GM12878 (cell line): ENCODE data around the gene SRRD. TPM values are rescaled to one million over a fixed set of nuclear protein-coding genes. Genes with fewer than 3 reads are reported as not detected.

Experiments
- BMI1 ChIP-seq: fragments of 450-650 bp; IDR thresholded peaks from 2 replicates; pipeline ENCODE4 v1.6.1; 2016; ENCODE audit warnings: mild to moderate bottlenecking, moderate library complexity, borderline replicate concordance
- E2F4 ChIP-seq: IDR thresholded peaks from 2 replicates; pipeline ENCODE4 v1.6.1; 2012; ENCODE audit warnings: low read depth, low read length, improper control_type of control experiment
- EZH2 ChIP-seq: IDR thresholded peaks from 2 replicates; pipeline ENCODE4 v1.6.1; 2012; ENCODE audit warnings: low read depth, mild to moderate bottlenecking, control low read depth, inconsistent platforms, low read length, borderline replicate concordance; ENCODE audit not compliant: control insufficient read depth
- IKZF2 ChIP-seq, 2 experiments: fragments of 450-650 bp; IDR thresholded peaks; 2 replicates each; pipeline ENCODE4 v1.6.1; 2017; ENCODE audit warnings: mild to moderate bottlenecking in 2 of 2, moderate library complexity in 2 of 2
- IRF3 ChIP-seq: fragments of 450-650 bp; IDR thresholded peaks from 2 replicates; pipeline ENCODE4 v1.6.1; 2014; ENCODE audit warnings: mild to moderate bottlenecking
- IRF5 ChIP-seq: fragments of 450-650 bp; IDR thresholded peaks from 2 replicates; pipeline ENCODE4 v1.6.1; 2017; ENCODE audit warnings: borderline replicate concordance
- KAT2A ChIP-seq: conservative IDR thresholded peaks from 2 replicates; pipeline ENCODE4 v1.6.1; 2011; ENCODE audit warnings: low read depth, low read length; ENCODE audit not compliant: control insufficient read depth
- NR2C2 ChIP-seq: IDR thresholded peaks from 2 replicates; pipeline ENCODE4 v1.6.1; 2011; ENCODE audit warnings: borderline replicate concordance, low read depth; ENCODE audit not compliant: control insufficient read depth, insufficient read length
- PML ChIP-seq: IDR thresholded peaks from 2 replicates; pipeline ENCODE4 v1.6.1; 2012; ENCODE audit warnings: low read length, inconsistent platforms
- SIN3A ChIP-seq: IDR thresholded peaks from 2 replicates; pipeline ENCODE4 v1.6.1; 2012; ENCODE audit warnings: low read depth, low read length, improper control_type of control experiment
- SMARCA5 ChIP-seq: fragments of 450-650 bp; IDR thresholded peaks from 2 replicates; pipeline ENCODE4 v1.6.1; 2017; ENCODE audit warnings: mild to moderate bottlenecking
- SPI1 ChIP-seq: IDR thresholded peaks from 2 replicates; pipeline ENCODE4 v1.6.1; 2011; ENCODE audit warnings: low read depth, mild to moderate bottlenecking, low read length, moderate library complexity, borderline replicate concordance; ENCODE audit not compliant: insufficient read depth
- SREBF1 ChIP-seq: IDR thresholded peaks from 2 replicates; pipeline ENCODE4 v1.6.1; 2012; ENCODE audit warnings: mild to moderate bottlenecking, low read length
- TCF3 ChIP-seq: IDR thresholded peaks from 2 replicates; pipeline ENCODE4 v1.6.1; 2012; ENCODE audit warnings: low read depth, mild to moderate bottlenecking, low read length, borderline replicate concordance; ENCODE audit not compliant: insufficient read depth
- TCF7 ChIP-seq: IDR thresholded peaks from 2 replicates; pipeline ENCODE4 v1.6.1; 2014; ENCODE audit warnings: antibody characterized with exemption, borderline replicate concordance
- YY1 ChIP-seq: IDR thresholded peaks from 2 replicates; pipeline ENCODE4 v1.6.1; 2011; ENCODE audit warnings: low read depth, mild to moderate bottlenecking, low read length
- ZNF207 ChIP-seq: fragments of 450-650 bp; IDR thresholded peaks from 2 replicates; pipeline ENCODE4 v1.6.1; 2014; ENCODE audit warnings: antibody characterized with exemption, mild to moderate bottlenecking, borderline replicate concordance
- ZNF217 ChIP-seq: fragments of 450-650 bp; IDR thresholded peaks from 2 replicates; pipeline ENCODE4 v1.6.1; 2017; ENCODE audit warnings: antibody characterized with exemption, mild to moderate bottlenecking
- ZNF24 ChIP-seq: fragments of 450-650 bp; IDR thresholded peaks from 2 replicates; pipeline ENCODE4 v1.6.1; 2017; ENCODE audit warnings: antibody characterized with exemption, mild to moderate bottlenecking
- ZNF622 ChIP-seq: fragments of 450-650 bp; IDR thresholded peaks from 2 replicates; pipeline ENCODE4 v1.6.1; 2017; ENCODE audit warnings: mild to moderate bottlenecking, inconsistent platforms
- polyA plus RNA-seq, 11 experiments: library from polyadenylated mRNA; depleted of rRNA in 4 of 11; unstranded in 6 of 11; stranded (reverse) in 5 of 11; fragments of >200 nt; fragmentation: Nextera tagmentation in 4 of 11; fragmentation: Illumina TruSeq in 1 of 11; extraction: Ambion mirVana in 4 of 11; extraction: Trizol in 1 of 11; gene quantifications; 1 replicate in 1 of 11; 2 replicates in 10 of 11; pipeline versions ENCODE4 v1.2.1 to v1.2.3, GENCODE V29; 2011 to 2016; ENCODE audit warnings: inconsistent platforms in 2 of 11, missing spikeins in 2 of 11, low read depth in 1 of 11
- total RNA-seq, 4 experiments: library from RNA; depleted of rRNA in 3 of 4; stranded (reverse); fragments of >200 nt in 3 of 4; fragmentation: Illumina TruSeq in 1 of 4; extraction: Trizol in 1 of 4; gene quantifications; 2 replicates each; pipeline versions ENCODE4 v1.2.1 to v1.2.3, GENCODE V29; 2013 to 2021
- TF ChIP-seq, protein P1 (sequence below): fragments of 450-650 bp; IDR thresholded peaks from 2 replicates; pipeline ENCODE4 v1.6.1; 2016; ENCODE audit warnings: mild to moderate bottlenecking
- TF ChIP-seq, protein P2 (sequence below): fragments of 450-650 bp; IDR thresholded peaks from 2 replicates; pipeline ENCODE4 v1.6.1; 2017; ENCODE audit warnings: low read depth, mild to moderate bottlenecking, moderate library complexity

The SRRD gene
- total and polyA plus RNA-seq, 10 of the 15 experiments (the other 5 are each of a cell fraction or from before 2014, with no cell fraction given), result 4.1 to 50.6 (median 27.5) TPM

GRCh38 chr22:26483439-26484359 lies at the start of gene SRRD, which contains the start of gene HPS4 (continued):
- TF ChIP-seq, protein P1, sequence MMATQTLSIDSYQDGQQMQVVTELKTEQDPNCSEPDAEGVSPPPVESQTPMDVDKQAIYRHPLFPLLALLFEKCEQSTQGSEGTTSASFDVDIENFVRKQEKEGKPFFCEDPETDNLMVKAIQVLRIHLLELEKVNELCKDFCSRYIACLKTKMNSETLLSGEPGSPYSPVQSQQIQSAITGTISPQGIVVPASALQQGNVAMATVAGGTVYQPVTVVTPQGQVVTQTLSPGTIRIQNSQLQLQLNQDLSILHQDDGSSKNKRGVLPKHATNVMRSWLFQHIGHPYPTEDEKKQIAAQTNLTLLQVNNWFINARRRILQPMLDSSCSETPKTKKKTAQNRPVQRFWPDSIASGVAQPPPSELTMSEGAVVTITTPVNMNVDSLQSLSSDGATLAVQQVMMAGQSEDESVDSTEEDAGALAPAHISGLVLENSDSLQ, result no peak
- TF ChIP-seq E2F4 (peak; percentile 43; the same call in 1 of the 2 replicates), ZNF217 (peak; percentile 72; the same call in 1 of the 2 replicates), TCF3 (peak; percentile 69; the same call in 1 of the 2 replicates), ZNF207 (peak; percentile 97), NR2C2 (no peak), EZH2 (no peak), IKZF2 (IDR thresholded peaks at IDR 0.05) (peak; percentile 39 to 44; a peak in 2 of 4 replicates), ZNF622 (no peak), TCF7 (no peak), IRF3 (no peak), BMI1 (no peak), IRF5 (no peak), SREBF1 (no peak), SIN3A (peak; percentile 91; the same call in 1 of the 2 replicates), YY1 (peak; percentile 99), PML (peak; percentile 52; the same call in 1 of the 2 replicates), SPI1 (no peak), SMARCA5 (peak; percentile 67), ZNF24 (no peak), KAT2A (no peak)
- TF ChIP-seq, protein P2, sequence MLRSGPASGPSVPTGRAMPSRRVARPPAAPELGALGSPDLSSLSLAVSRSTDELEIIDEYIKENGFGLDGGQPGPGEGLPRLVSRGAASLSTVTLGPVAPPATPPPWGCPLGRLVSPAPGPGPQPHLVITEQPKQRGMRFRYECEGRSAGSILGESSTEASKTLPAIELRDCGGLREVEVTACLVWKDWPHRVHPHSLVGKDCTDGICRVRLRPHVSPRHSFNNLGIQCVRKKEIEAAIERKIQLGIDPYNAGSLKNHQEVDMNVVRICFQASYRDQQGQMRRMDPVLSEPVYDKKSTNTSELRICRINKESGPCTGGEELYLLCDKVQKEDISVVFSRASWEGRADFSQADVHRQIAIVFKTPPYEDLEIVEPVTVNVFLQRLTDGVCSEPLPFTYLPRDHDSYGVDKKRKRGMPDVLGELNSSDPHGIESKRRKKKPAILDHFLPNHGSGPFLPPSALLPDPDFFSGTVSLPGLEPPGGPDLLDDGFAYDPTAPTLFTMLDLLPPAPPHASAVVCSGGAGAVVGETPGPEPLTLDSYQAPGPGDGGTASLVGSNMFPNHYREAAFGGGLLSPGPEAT, result peak; percentile 52
